RCC 7860 (cell line): ENCODE data around the gene COL4A2.

Experiments
- DNase-seq: peaks from one replicate; pipeline ENCODE4 v3.0.0-alpha.2; 2015; ENCODE audit warnings: low spot score
- FAIRE-seq: peaks from 2 replicates; lab custom pipeline; 2012; peaks lifted over from hg19 to GRCh38; lab: Jason Lieb, UNC

COL4A2 gene

DNA sequence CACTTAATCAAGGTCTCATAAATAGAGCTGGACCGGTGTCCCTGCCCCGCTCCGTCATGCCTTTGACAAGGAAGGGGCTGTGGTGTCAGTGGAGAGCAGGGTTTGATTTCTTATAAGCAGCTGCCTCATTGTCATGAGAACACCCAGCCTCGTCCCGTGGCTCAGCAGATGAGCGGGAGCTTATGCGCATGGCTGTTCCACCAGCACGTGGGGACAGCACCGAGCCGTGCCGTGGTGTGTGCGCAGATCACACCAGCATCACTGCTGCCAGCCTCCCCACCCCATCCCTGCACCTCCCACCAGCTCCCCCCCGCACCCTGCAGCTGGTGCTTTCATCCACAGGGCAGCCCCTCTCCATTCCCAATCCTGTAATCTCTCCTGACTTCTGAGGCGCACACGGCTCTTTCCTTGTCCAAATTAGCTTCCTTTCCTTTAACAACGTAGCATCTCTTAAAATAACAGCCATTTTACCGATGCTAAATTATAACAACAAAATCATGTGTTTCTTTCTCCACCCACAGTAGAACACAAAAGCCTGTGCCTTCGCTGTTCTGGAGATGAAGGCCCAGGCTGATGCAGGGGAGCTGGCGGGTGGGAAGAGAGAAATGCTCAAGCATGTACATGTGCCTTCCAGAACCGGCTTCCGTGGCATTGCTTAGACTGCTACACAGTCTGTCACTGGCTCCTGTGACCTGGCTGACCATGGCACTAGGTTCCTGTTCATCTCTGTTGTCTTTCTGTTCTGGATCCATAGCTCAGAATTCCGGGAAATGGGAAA lies 157.7 kb downstream of the COL4A2 start:
- FAIRE-seq = no peak

GRCh38 chr13:110465696-110466095 lies 158.6 kb downstream of the COL4A2 start:
- FAIRE-seq = no peak

More for the DNA sequence above, 157.7 kb downstream of the COL4A2 start:
- DNase-seq = no peak

DNA sequence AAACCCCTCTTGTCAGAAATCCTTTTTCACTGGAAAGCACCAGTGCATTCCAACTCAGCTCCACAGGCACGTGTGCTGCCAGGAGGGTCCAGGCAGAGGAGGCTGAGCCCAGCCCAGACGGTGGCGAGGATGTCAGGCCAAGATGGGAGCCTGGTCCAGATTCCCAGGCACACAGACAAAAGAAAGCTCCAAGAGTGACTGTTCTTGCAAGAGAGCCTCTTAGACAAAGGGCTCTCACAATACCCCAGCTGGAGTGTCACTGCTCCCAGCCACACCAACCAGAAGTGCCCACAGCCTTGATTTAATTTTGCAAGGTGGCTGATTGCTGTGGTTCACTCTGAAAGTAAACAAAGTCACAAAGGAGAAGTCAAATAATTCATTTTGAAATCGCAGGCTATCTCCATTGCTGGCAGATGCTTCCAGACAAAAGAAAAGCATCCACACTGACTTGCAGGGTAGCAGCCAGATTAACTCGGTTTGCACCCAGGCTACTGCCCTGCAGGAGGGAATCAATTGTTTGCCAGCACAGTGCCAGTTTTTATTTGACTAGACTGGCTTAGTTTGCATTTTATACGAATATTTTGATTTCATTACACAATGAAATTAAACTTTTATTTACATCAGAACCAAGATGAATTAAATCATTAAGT lies 159.3 kb downstream of the COL4A2 start:
- FAIRE-seq = no peak
- no peak for DNase-seq

More at GRCh38 chr13:110465696-110466095, 158.6 kb downstream of the COL4A2 start:
- DNase-seq = no peak

DNA sequence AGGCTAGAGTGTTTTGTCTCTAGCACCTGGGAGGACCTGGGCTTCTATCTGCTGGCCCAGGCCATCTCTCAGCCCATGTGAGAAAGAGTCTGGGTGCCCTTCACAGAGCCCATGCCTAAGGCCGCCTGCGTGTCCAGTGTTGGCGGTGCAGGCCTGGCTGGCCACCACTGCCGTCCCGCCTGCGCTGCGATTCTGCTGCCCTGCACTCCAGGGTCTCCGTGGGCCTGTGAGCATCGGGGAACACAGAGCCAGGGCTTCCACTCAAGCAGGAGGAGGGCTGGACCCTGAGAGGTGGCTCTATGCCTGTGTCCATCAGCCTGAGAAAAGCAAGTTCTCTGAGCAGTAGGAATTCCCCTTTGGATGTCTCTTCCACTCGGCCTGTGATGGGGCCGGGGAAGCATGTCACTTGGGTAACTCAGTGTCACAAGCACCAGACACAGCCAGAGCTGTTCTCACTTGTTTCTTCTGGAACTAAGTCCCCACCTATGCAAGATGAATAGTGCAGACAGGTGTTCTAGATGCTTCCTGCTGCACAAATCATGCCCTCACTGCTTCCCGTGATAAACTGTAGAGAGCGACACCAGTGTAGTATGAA lies 160.5 kb downstream of the COL4A2 start:
- DNase-seq (no peak), FAIRE-seq (no peak)

DNA sequence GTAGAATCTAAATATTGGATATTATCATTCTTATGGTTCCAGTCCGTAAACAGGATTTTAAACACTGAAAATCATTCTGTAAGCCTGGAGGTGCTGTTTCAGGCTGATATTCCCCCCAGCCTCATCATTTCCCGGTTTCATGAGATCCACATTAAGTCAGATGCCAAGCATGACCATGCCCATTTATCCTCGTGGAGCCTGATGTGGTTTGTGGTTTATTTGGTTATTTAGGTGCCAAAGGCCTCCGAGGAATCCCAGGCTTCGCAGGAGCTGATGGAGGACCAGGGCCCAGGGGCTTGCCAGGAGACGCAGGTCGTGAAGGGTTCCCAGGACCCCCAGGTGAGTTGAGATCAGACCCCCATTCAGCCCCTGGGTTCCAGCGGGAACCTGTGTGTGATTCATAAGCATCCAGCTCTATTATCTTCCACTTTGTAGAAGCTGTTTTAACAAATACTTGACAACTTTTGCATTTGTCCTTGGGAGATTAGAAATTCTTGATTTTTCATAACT lies 162.0 kb downstream of the COL4A2 start:
- FAIRE-seq (no peak), DNase-seq (no peak)

DNA sequence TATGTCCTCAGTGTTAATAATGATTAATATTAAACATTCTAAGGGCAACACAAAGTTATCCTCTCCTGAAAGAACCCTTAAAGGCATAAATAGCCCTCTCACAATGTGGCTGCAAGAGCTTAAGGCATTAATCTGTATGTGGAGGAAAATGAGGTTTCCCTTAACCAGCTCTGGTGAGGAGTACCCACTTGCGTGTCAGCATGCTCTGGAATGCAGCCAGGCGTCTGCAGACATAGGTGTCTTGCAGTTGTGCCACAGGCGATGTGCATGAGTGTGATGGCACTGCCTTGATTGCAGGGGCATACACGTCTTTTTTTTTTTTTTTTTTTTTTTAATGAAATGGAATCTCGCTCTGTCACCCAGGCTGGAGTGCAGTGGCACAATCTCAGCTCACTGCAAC lies 162.5 kb downstream of the COL4A2 start:
- DNase-seq (no peak), FAIRE-seq (no peak)

DNA sequence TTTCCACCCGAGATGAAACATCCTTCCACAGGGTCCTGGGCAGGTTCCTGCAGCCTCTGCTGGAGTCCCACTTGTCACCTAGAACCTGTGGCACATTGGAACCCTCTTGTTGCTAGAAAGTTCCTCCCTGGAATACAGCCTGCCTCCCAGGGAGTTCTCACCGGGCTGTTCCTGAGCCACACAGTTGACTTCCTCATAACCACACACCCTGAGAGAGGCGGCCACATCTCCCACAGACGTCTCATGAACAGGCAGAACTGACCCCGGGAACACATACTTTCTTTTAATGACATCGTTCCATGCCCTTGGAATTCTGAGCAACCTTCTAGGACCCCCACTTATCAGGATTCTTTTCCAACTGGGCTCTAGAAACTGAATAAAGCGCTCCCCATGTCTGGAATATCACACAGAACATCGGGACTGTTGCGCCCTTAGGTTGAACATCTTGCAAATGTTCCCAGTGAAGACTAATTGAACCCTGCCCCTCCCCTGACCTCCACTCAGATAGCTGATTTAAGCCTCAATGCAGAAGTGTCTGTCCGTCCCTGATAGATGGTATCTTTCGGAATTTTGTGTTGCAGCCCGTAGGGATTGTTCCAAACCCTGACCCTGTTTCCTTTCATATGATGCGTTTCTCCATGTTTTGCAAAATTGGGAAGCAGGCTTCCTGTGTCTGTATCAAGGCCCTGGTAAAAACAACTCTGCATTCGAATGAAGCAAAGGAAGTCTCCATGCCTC lies 163.4 kb downstream of the COL4A2 start:
- FAIRE-seq = no peak

GRCh38 chr13:110471156-110471832 lies 164.2 kb downstream of the COL4A2 start:
- DNase-seq = no peak
- no peak for FAIRE-seq

More for the DNA sequence above, 163.4 kb downstream of the COL4A2 start:
- no peak for DNase-seq

GRCh38 chr13:110471833-110472162 lies 164.7 kb downstream of the COL4A2 start:
- peak; percentile 89 for DNase-seq
- FAIRE-seq = peak; percentile 92

DNA sequence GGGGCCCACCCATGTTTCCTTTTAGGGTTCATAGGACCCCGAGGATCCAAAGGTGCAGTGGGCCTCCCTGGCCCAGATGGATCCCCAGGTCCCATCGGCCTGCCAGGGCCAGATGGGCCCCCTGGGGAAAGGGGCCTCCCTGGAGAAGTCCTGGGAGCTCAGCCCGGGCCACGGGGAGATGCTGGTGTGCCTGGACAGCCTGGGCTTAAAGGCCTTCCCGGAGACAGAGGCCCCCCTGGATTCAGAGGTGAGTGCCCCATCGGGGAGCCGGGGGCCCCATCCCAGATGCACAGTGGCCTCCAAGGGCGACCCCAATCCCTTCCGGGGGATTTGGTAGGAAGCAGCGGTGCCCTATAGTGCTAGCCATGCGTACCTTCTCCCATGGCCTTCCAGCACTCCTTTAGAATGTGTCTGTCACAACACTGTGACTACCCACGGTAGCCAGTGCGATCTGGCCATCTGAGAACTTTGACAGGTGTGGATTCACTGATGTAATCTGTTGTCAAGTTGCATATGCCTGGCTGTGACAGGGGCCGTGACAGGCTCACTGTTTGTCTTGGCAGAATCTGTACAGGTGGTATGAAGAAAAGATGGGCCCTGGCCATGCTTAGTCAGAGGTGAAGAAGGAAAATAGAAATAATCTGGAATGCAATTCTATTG lies 165.9 kb downstream of the COL4A2 start:
- no peak for FAIRE-seq

GRCh38 chr13:110474713-110475112 lies 167.6 kb downstream of the COL4A2 start:
- FAIRE-seq = no peak
- DNase-seq = no peak

More for the DNA sequence above, 165.9 kb downstream of the COL4A2 start:
- DNase-seq = no peak

- FAIRE-seq (no peak), DNase-seq (no peak)
These were observed 168.0 kb downstream of the COL4A2 start for GRCh38 chr13:110475117-110475516.

DNA sequence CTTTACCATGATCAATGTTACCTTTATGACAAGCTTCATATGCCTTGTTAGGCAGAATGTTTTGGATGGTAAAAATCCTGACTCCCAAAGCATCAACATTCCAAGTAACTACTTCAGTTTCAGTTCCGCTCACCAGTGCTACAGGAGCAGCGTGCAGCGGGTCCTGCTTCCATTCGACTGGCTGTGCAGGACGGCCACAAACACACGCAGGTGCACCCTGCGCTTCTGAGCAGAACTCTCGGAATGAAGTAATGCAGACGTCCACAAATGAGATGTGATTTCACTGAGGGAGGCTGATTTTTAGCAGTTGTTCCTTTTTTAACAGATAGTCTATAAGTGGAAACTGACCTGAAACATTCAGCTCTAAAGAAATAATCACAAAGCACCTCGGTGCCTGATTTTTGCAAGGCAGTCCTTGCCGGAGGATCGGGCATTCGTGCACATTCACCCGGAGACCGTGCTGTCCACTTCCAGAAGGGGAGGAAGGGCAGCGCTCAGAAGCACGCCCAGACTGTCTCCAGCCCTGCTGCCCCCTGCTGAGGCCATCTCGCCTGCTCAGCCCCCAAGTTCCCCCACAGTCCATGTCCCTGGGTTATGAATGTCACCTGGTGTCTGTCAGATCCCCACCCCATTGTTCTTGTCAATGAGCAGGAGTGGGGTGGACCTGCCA lies 168.6 kb downstream of the COL4A2 start:
- FAIRE-seq (no peak), DNase-seq (no peak)

- no peak for FAIRE-seq
These were observed 169.1 kb downstream of the COL4A2 start for GRCh38 chr13:110476220-110476617.

GRCh38 chr13:110477706-110478245 lies 170.7 kb downstream of the COL4A2 start:
- FAIRE-seq (no peak), DNase-seq (no peak)

More at GRCh38 chr13:110476220-110476617, 169.1 kb downstream of the COL4A2 start:
- no peak for DNase-seq

DNA sequence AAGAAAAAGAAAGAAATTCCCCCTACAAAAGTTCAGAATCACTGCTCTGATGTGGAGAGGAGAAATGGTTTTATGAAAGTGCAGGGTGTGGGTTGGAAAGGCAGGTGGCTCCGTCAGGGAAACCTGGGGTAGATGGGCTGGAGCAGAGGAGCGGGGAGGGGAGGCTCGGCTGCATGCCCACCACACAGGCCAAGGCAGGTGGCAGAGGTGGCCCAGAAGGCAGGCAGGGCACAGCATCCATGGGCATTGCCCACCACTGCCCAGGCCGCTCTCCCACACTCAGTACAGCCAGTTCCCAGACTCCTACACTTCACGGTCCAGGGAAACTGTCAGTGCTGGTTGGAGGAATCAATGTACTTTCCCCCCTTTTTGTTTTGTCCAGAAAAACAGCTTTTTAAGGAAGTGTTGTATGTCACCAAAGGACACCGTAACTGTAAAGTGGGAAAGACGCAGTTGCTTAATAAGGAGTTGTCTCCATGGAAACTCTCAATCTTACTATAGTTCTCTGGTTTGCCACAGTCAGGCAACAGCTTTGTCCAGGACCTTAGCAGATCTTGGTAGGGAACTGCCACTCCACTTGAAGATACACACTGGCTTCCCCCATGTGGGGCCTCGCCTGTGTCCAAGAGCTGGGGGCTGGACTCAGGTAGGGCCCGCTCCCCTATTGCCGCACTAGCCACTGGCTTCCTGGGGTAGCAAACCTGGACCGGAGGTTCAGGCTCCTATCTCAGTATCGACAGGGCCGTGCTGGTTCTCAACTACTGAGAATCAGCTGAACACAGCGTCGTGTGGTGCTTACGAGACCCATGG lies 171.5 kb downstream of the COL4A2 start:
- DNase-seq (no peak), FAIRE-seq (no peak)

DNA sequence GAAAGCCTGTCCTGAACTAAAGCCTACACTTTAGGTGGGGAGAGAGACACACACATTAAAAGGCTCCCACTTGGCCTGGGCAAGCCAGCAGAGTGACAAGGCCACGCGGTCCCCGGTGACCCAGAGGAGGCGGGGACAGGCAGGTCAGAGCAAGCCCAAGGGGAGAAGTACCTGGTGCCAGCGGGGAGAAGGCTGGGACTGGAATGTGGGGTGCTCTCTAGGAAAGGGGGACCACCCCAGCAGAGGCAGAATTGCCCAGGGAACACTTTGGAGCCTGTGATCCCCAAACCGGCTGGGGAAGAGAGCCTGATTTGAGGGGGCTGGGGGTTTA lies 172.1 kb downstream of the COL4A2 start:
- FAIRE-seq = no peak
- DNase-seq = no peak

GRCh38 chr13:110479648-110480047 lies 172.6 kb downstream of the COL4A2 start:
- FAIRE-seq (no peak), DNase-seq (no peak)
